Spleen (tissue), 7 donors: ENCODE data around the gene FAM222A.

Experiments
- POLR2A ChIP-seq, 3 donors: fragments of 450-650 bp; IDR thresholded peaks; one replicate each; pipeline ENCODE4 v1.5.1; 2017; ENCODE audit warnings: antibody characterized with exemption in 3 of 3, mild to moderate bottlenecking in 1 of 3
- TF ChIP-seq, protein P1 (sequence below), 11 experiments: fragments of 200-600 bp in 7 of 11; fragments of 450-650 bp in 4 of 11; sonication (generic) in 4 of 11; IDR thresholded peaks in 8 of 11; conservative IDR thresholded peaks in 3 of 11; 1 replicate in 7 of 11; 2 replicates in 4 of 11; pipeline versions ENCODE4 v1.4.0 to v1.8.0; 2016 to 2021; ENCODE audit warnings: antibody characterized with exemption in 11 of 11, inconsistent platforms in 4 of 11, mild to moderate bottlenecking in 1 of 11
- donor health status: DM: no; HTN: no; CAD: no; lungs with moderate emphysema.
- donor health status: DM: no; HTN: no; CAD: no.
- donor health status: DM: no; HTN: no; CAD: no.

DNA sequence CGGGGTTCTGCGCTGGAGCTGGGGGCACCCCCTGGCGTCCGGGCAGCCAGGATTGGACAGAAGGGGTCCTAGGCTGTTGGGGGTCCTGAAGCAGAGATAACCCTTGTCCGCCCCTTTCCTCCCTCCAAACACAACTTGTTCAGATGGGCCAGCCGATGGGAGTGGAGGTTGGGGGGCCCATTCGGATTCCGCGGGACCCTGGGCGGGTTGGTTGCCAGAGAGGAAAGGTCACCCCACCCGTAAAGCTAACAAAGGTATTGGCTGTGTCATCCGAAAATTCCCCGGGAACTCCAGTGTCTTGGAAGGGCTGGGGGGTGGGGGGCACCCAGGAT lies 1.3 kb downstream of the FAM222A start:
- TF ChIP-seq, protein P1, sequence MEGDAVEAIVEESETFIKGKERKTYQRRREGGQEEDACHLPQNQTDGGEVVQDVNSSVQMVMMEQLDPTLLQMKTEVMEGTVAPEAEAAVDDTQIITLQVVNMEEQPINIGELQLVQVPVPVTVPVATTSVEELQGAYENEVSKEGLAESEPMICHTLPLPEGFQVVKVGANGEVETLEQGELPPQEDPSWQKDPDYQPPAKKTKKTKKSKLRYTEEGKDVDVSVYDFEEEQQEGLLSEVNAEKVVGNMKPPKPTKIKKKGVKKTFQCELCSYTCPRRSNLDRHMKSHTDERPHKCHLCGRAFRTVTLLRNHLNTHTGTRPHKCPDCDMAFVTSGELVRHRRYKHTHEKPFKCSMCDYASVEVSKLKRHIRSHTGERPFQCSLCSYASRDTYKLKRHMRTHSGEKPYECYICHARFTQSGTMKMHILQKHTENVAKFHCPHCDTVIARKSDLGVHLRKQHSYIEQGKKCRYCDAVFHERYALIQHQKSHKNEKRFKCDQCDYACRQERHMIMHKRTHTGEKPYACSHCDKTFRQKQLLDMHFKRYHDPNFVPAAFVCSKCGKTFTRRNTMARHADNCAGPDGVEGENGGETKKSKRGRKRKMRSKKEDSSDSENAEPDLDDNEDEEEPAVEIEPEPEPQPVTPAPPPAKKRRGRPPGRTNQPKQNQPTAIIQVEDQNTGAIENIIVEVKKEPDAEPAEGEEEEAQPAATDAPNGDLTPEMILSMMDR (IDR thresholded peaks at IDR 0.05 in 8 of 11, conservative IDR thresholded peaks at IDR 0.05 in 3 of 11): no peak
- TF ChIP-seq POLR2A (IDR thresholded peaks at IDR 0.05): no peak
